ENCODE measurements around the gene NEU4. TPM values are rescaled to one million over a fixed set of nuclear protein-coding genes. Genes with fewer than 3 reads are reported as not detected.

NEU4 gene
- total and polyA plus RNA-seq, 9 of the 15 experiments (the other 6 are each of a cell fraction or from before 2014, with no cell fraction given): 0.01 to 0.40 TPM; not detected in 7

GRCh38 chr2:241844066-241844728 is 35.2 kb downstream of the NEU4 start (continued):
- no peak for TF ChIP-seq CGGBP1 (CRISPR knock-in tag; IDR thresholded peaks at IDR 0.05)
- no peak for TF ChIP-seq ZBTB11 (CRISPR knock-in tag; IDR thresholded peaks at IDR 0.05)
- no peak for TF ChIP-seq TRIM24 (IDR thresholded peaks at IDR 0.05)
- peak; percentile 45; the same call in 1 of the 2 replicates for TF ChIP-seq ZNF592 (IDR thresholded peaks at IDR 0.05)
- TF ChIP-seq ZNF146 (CRISPR knock-in tag; IDR thresholded peaks at IDR 0.05; ENCODE audit: unreplicated experiment): no peak
- peak; percentile 46; the same call in 1 of the 2 replicates for TF ChIP-seq ATF7 (IDR thresholded peaks at IDR 0.05)
- no peak for TF ChIP-seq HMG20B (CRISPR knock-in tag; IDR thresholded peaks at IDR 0.05)
- TF ChIP-seq CEBPG (CRISPR knock-in tag; IDR thresholded peaks at IDR 0.05): no peak
- no peak for TF ChIP-seq CEBPG (tag; conservative IDR thresholded peaks at IDR 0.05 in 1 of 2, IDR thresholded peaks at IDR 0.05 in 1 of 2)
- no peak for TF ChIP-seq DPF2 (IDR thresholded peaks at IDR 0.05)
- TF ChIP-seq MAFF (IDR thresholded peaks at IDR 0.05; ENCODE audit: low read length): no peak
- TF ChIP-seq PTBP1 (IDR thresholded peaks at IDR 0.05; ENCODE audit: low read depth, low read length): no peak
- no peak for TF ChIP-seq CBX1 (IDR thresholded peaks at IDR 0.05; ENCODE audit: low read depth)
- TF ChIP-seq ZNF436 (CRISPR knock-in tag; IDR thresholded peaks at IDR 0.05): no peak

All from K562 (cell line).